ENCODE results near the gene TSPAN6.
A peak's percentile ranks its signal among the peaks of the same experiment; 100 is the strongest.

Gene TSPAN6

DNA sequence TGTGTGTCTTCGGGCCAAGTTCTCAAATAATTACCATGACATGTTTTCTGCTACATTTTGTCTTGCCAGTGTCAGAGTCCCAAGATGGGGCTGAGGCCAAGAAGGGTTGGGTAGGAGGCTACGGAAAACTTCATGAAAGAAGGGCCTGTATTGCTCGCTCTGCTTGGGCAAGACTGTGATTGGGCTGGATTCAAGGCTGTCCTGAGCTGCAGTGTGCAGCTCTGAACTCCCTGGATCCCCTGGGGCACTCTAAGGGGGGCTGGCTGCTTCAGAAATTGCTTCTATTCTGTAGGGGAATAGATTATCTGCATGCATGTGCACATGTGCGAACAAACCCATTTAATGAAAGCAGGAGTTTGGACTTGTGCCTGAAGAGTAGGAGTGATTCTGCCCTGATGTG is 13.6 kb downstream of the TSPAN6 start (continued):
- TF ChIP-seq, protein P1, sequence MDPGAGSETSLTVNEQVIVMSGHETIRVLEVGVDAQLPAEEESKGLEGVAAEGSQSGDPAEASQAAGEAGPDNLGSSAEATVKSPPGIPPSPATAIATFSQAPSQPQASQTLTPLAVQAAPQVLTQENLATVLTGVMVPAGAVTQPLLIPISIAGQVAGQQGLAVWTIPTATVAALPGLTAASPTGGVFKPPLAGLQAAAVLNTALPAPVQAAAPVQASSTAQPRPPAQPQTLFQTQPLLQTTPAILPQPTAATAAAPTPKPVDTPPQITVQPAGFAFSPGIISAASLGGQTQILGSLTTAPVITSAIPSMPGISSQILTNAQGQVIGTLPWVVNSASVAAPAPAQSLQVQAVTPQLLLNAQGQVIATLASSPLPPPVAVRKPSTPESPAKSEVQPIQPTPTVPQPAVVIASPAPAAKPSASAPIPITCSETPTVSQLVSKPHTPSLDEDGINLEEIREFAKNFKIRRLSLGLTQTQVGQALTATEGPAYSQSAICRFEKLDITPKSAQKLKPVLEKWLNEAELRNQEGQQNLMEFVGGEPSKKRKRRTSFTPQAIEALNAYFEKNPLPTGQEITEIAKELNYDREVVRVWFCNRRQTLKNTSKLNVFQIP (CRISPR knock-in tag; IDR thresholded peaks at IDR 0.05; ENCODE audit: borderline replicate concordance, low read depth), result no peak

DNA sequence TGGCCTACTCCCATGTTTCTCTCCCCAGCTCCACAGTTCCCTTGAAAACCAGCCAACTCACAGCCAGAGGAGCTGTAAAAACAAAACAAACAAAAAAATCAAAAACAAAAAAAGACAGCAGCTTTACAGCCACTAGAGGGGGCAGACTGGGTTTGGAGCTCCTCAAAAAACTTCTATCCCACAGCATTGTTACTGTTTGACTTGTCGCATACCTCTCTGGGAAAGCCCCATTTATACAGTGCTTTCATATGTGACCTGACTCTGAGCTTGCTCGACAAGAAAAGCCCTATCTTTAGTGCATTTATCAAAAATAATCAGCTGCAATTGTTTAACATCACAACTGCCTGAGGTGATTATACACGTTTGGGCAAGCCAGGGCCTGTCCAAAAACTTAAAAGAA is 21.6 kb downstream of the TSPAN6 start:
- no peak for TF ChIP-seq ZNF8 (CRISPR knock-in tag; IDR thresholded peaks at IDR 0.05)
- TF ChIP-seq BACH2 (CRISPR knock-in tag; IDR thresholded peaks at IDR 0.05; ENCODE audit: borderline replicate concordance), result no peak
- peak; percentile 72; the same call in 1 of the 2 replicates for TF ChIP-seq ZFP3 (CRISPR knock-in tag; IDR thresholded peaks at IDR 0.05)
- TF ChIP-seq ZFP30 (CRISPR knock-in tag; IDR thresholded peaks at IDR 0.05), result no peak
- peak; percentile 75 for ATAC-seq

GRCh38 chrX:100611951-100612350 is 24.7 kb downstream of the TSPAN6 start:
- no peak for ATAC-seq

DNA sequence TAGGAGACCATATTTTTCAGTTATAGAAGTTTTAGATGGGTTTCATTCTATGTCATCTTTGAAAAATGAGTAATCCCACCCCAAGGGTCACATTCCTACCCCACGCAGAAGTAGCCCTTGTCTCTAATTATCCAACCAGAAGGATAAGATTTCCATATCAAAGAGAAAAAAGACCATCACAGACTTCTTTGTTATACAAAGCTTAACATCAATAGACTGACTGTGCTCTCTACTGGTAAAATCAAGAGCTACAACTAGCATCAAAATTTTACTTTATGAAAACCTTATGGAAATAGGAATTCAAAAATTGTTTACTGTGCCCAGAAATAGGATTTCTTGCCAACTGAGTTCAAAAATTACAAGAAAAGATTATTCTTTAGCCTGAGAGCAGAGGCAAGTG is 27.0 kb downstream of the TSPAN6 start:
- no peak for ATAC-seq
- TF ChIP-seq, protein P2, sequence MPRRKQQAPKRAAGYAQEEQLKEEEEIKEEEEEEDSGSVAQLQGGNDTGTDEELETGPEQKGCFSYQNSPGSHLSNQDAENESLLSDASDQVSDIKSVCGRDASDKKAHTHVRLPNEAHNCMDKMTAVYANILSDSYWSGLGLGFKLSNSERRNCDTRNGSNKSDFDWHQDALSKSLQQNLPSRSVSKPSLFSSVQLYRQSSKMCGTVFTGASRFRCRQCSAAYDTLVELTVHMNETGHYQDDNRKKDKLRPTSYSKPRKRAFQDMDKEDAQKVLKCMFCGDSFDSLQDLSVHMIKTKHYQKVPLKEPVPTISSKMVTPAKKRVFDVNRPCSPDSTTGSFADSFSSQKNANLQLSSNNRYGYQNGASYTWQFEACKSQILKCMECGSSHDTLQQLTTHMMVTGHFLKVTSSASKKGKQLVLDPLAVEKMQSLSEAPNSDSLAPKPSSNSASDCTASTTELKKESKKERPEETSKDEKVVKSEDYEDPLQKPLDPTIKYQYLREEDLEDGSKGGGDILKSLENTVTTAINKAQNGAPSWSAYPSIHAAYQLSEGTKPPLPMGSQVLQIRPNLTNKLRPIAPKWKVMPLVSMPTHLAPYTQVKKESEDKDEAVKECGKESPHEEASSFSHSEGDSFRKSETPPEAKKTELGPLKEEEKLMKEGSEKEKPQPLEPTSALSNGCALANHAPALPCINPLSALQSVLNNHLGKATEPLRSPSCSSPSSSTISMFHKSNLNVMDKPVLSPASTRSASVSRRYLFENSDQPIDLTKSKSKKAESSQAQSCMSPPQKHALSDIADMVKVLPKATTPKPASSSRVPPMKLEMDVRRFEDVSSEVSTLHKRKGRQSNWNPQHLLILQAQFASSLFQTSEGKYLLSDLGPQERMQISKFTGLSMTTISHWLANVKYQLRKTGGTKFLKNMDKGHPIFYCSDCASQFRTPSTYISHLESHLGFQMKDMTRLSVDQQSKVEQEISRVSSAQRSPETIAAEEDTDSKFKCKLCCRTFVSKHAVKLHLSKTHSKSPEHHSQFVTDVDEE (CRISPR knock-in tag; IDR thresholded peaks at IDR 0.05), result no peak
- TF ChIP-seq GLIS3 (CRISPR knock-in tag; IDR thresholded peaks at IDR 0.05) (no peak), BACH2 (CRISPR knock-in tag; IDR thresholded peaks at IDR 0.05; ENCODE audit: borderline replicate concordance) (no peak)

More at GRCh38 chrX:100611951-100612350, 24.7 kb downstream of the TSPAN6 start:
- TF ChIP-seq, protein P3, sequence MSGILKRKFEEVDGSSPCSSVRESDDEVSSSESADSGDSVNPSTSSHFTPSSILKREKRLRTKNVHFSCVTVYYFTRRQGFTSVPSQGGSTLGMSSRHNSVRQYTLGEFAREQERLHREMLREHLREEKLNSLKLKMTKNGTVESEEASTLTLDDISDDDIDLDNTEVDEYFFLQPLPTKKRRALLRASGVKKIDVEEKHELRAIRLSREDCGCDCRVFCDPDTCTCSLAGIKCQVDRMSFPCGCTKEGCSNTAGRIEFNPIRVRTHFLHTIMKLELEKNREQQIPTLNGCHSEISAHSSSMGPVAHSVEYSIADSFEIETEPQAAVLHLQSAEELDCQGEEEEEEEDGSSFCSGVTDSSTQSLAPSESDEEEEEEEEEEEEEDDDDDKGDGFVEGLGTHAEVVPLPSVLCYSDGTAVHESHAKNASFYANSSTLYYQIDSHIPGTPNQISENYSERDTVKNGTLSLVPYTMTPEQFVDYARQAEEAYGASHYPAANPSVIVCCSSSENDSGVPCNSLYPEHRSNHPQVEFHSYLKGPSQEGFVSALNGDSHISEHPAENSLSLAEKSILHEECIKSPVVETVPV (CRISPR knock-in tag; IDR thresholded peaks at IDR 0.05), result no peak
- no peak for TF ChIP-seq TCF4 (CRISPR knock-in tag; IDR thresholded peaks at IDR 0.05; ENCODE audit: borderline replicate concordance)
- no peak for TF ChIP-seq ARNTL (CRISPR knock-in tag; IDR thresholded peaks at IDR 0.05; ENCODE audit: borderline replicate concordance, low read depth)
- no peak for TF ChIP-seq RARB (CRISPR knock-in tag; IDR thresholded peaks at IDR 0.05)

GRCh38 chrX:100606753-100607152 is 29.9 kb downstream of the TSPAN6 start:
- no peak for ATAC-seq
- TF ChIP-seq CSDC2 (CRISPR knock-in tag; IDR thresholded peaks at IDR 0.05), result no peak
- no peak for TF ChIP-seq ZFP30 (CRISPR knock-in tag; IDR thresholded peaks at IDR 0.05)
- TF ChIP-seq, protein P3 (CRISPR knock-in tag; IDR thresholded peaks at IDR 0.05), result no peak
- TF ChIP-seq, protein P1 (CRISPR knock-in tag; IDR thresholded peaks at IDR 0.05; ENCODE audit: borderline replicate concordance, low read depth), result no peak
- TF ChIP-seq BACH2 (CRISPR knock-in tag; IDR thresholded peaks at IDR 0.05; ENCODE audit: borderline replicate concordance), result no peak
- no peak for TF ChIP-seq GLIS3 (CRISPR knock-in tag; IDR thresholded peaks at IDR 0.05)
- no peak for TF ChIP-seq ZNF70 (CRISPR knock-in tag; IDR thresholded peaks at IDR 0.05)
- TF ChIP-seq, protein P2 (CRISPR knock-in tag; IDR thresholded peaks at IDR 0.05), result no peak
- no peak for TF ChIP-seq ZFP3 (CRISPR knock-in tag; IDR thresholded peaks at IDR 0.05)
- TF ChIP-seq SNAI2 (CRISPR knock-in tag; IDR thresholded peaks at IDR 0.05), result no peak
- TF ChIP-seq CREB5 (CRISPR knock-in tag; IDR thresholded peaks at IDR 0.05; ENCODE audit: low read depth), result no peak
- TF ChIP-seq PPARA (CRISPR knock-in tag; IDR thresholded peaks at IDR 0.05; ENCODE audit: borderline replicate concordance), result no peak
- no peak for TF ChIP-seq RARB (CRISPR knock-in tag; IDR thresholded peaks at IDR 0.05)
- TF ChIP-seq ESRRG (CRISPR knock-in tag; IDR thresholded peaks at IDR 0.05), result no peak
- no peak for TF ChIP-seq ZC3H10 (CRISPR knock-in tag; IDR thresholded peaks at IDR 0.05)

Measured in SK-N-SH treated with all-trans-retinoic acid at 6 μM for 48 hours (cell line).